HL-60 (cell line): ENCODE measurements around the gene CHRNB1.

Experiments used
- CTCF ChIP-seq: IDR thresholded peaks from one replicate; pipeline ENCODE4 v1.5.1; 2011; ENCODE audit warnings: low read length, control low read depth, inconsistent platforms; ENCODE audit not compliant: insufficient read depth
- POLR2AphosphoS5 ChIP-seq: IDR thresholded peaks from 2 replicates; pipeline ENCODE4 v1.6.1; 2012; ENCODE audit warnings: low read depth

GRCh38 chr17:7413346-7413985 is 31.4 kb upstream of the CHRNB1 start:
- TF ChIP-seq POLR2AphosphoS5 = no peak
- no peak for TF ChIP-seq CTCF
